Prostate gland (tissue), 1 donor: ENCODE measurements around the gene PPP1R14C.

Experiments used
- POLR2A ChIP-seq: fragments of 450-650 bp; IDR thresholded peaks from one replicate; pipeline ENCODE4 v1.6.1; 2016; ENCODE audit warnings: antibody characterized with exemption, mild to moderate bottlenecking
- POLR2AphosphoS5 ChIP-seq: sonication (generic); formaldehyde crosslinking; IDR thresholded peaks from one replicate; pipeline ENCODE4 v1.6.1; 2017; ENCODE audit warnings: antibody characterized with exemption

DNA sequence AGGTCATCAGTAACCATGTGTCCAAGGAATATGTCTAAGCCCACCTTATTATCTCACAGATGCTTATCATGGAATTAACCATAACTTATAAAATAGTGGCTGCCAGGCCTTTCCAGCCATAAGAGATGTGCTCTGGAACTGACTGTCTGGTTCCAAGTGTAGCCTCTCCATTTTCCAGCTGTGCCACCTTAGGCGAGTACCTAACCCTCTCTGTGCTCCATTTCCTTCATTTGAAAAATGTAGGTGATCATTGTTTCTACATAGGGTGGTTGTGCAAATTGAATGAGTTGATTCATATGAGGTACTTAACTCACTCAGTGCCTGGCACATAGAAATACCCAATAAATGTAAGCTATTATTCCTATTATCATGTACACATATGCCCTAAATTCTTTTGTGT lies 123.5 kb downstream of the PPP1R14C start:
- TF ChIP-seq POLR2AphosphoS5 (no peak), POLR2A (no peak)
